Panc1 (cell line): ENCODE measurements around the gene NUTM1. TPM values are rescaled to one million over a fixed set of nuclear protein-coding genes. Genes with fewer than 3 reads are reported as not detected.

Source experiments
- ATAC-seq: fragments of 200-7000 bp; cut with Tn5 transposase; 2 replicates; pipeline ENCODE4 v1.9.1; 2020; ENCODE audit warnings: mild to moderate bottlenecking, moderate library complexity
- BruUV-seq: library from RNA; stranded (reverse); fragments of 400-500 nt; replicated peaks from 2 replicates; lab custom pipeline; 2021; lab: Mats Ljungman, UMichigan
- CTCF ChIA-PET: fragments of 300-600 bp; sonication (Branson Sonifier 250); formaldehyde crosslinking; loops from one replicate; lab custom pipeline; 2022; ENCODE audit warnings: antibody characterized with exemption; lab: Charles Lee
- POLR2A ChIA-PET: fragments of 300-600 bp; sonication (Branson Sonifier 250); formaldehyde crosslinking; loops from one replicate; lab custom pipeline; 2022; ENCODE audit warnings: antibody characterized with exemption; lab: Charles Lee
- DNase-seq: peaks from one replicate; pipeline ENCODE4 v3.0.0-alpha.2; 2010; ENCODE audit warnings: low read depth, low spot score
- H3K27ac ChIP-seq: 2 replicates; pipeline ENCODE4 v1.5.1; 2011; ENCODE audit warnings: mild to moderate bottlenecking, low read length, inconsistent platforms
- H3K27me3 ChIP-seq: fragments of 200-500 bp; sonication (Bioruptor generic); 2 replicates; pipeline ENCODE4 v1.6.0; 2014; ENCODE audit warnings: low read length, inconsistent platforms; ENCODE audit not compliant: control insufficient read depth, insufficient read depth
- H3K36me3 ChIP-seq: fragments of 200-500 bp; sonication (Bioruptor generic); 2 replicates; pipeline ENCODE4 v1.5.1; 2014; ENCODE audit warnings: inconsistent platforms, mild to moderate bottlenecking, low read length, moderate library complexity; ENCODE audit not compliant: control insufficient read depth, insufficient read depth
- H3K4me1 ChIP-seq: 2 replicates; pipeline ENCODE4 v1.5.1; 2011; ENCODE audit warnings: inconsistent platforms, mild to moderate bottlenecking, low read length, moderate library complexity; ENCODE audit not compliant: control insufficient read depth, insufficient read depth
- H3K4me3 ChIP-seq, 2 experiments: 2 replicates each; pipeline ENCODE4 v1.5.1; 2011 to 2012; ENCODE audit warnings: low read depth in 2 of 2, low read length in 2 of 2, mild to moderate bottlenecking in 2 of 2, inconsistent platforms in 1 of 2, moderate library complexity in 1 of 2
- H3K9me3 ChIP-seq: fragments of 200-500 bp; sonication (Bioruptor generic); 2 replicates; pipeline ENCODE4 v1.5.1; 2014; ENCODE audit warnings: low read depth, mild to moderate bottlenecking, inconsistent platforms, low read length, moderate library complexity; ENCODE audit not compliant: control insufficient read depth, insufficient read depth
- CTCF ChIP-seq: fragments of 450-650 bp; IDR thresholded peaks from 2 replicates; pipeline ENCODE4 v1.5.1; 2017; ENCODE audit warnings: mild to moderate bottlenecking
- POLR2AphosphoS5 ChIP-seq: IDR thresholded peaks from 2 replicates; pipeline ENCODE4 v1.6.1; 2012; ENCODE audit warnings: mild to moderate bottlenecking, low read depth, low read length, moderate library complexity
- SIN3A ChIP-seq: IDR thresholded peaks from 2 replicates; pipeline ENCODE4 v1.6.1; 2012; ENCODE audit warnings: low read depth, mild to moderate bottlenecking, low read length, moderate library complexity, borderline replicate concordance; ENCODE audit not compliant: insufficient read depth
- TCF7L2 ChIP-seq: IDR thresholded peaks from 2 replicates; pipeline ENCODE4 v1.6.1; 2011; ENCODE audit warnings: mild to moderate bottlenecking, low read depth, low read length, inconsistent platforms
- in situ Hi-C: cut with HindIII; loops from 2 replicates; pipeline ENCODE4 v1.10.0; 2016; ENCODE audit warnings: low sequenced_read_pairs, low pct_unique_long_range_greater_than_20kb
- intact Hi-C: fragments of 100-400 bp; cut with micrococcal nuclease; formaldehyde crosslinking; loops from one replicate; pipeline ENCODE4 v1.10.0; 2022; ENCODE audit not compliant: unreplicated experiment
- total RNA-seq: library from RNA; stranded (reverse); gene quantifications from one replicate; pipeline ENCODE4 v1.2.1, GENCODE V29; 2021; ENCODE audit not compliant: unreplicated experiment
- TF ChIP-seq, protein P1 (sequence below), 2 experiments: IDR thresholded peaks; 2 replicates each; pipeline ENCODE4 v1.6.1; 2011 to 2012; ENCODE audit warnings: low read depth in 2 of 2, control low read depth in 1 of 2, low read length in 1 of 2, mild to moderate bottlenecking in 1 of 2, moderate library complexity in 1 of 2; ENCODE audit not compliant: insufficient read depth in 1 of 2

NUTM1 gene
- total RNA-seq, 1 experiment from 2014 or later: 0.05 TPM

- Histone ChIP-seq H3K4me3 (peak within 1 kb of the TSS; percentile 67 to 85), H3K27ac (peak within 1 kb of the TSS; percentile 88), H3K36me3 (peaks cover 10% of the 10 kb centered on the region), H3K27me3 (no peaks in the 10 kb centered on the region), H3K4me1 (peaks cover 41% of the 10 kb centered on the region), H3K9me3 (no peaks in the 10 kb centered on the region)
- CTCF ChIA-PET: interaction anchor here (0.6 to 1.2 kb wide), 2 partner anchors 30 to 53 kb away, joined by 5 to 6 read pairs; partner anchors contain the start of gene LPCAT4
- ATAC-seq (peak; percentile 97), DNase-seq (peak; percentile 81)
- POLR2A ChIA-PET: interaction anchor here (0.6 to 1.0 kb wide), 3 partner anchors 12 to 114 kb away, joined by 3 read pairs; no protein-coding TSS in a partner anchor
- BruUV-seq: no TSS peak
- TF ChIP-seq, protein P1, sequence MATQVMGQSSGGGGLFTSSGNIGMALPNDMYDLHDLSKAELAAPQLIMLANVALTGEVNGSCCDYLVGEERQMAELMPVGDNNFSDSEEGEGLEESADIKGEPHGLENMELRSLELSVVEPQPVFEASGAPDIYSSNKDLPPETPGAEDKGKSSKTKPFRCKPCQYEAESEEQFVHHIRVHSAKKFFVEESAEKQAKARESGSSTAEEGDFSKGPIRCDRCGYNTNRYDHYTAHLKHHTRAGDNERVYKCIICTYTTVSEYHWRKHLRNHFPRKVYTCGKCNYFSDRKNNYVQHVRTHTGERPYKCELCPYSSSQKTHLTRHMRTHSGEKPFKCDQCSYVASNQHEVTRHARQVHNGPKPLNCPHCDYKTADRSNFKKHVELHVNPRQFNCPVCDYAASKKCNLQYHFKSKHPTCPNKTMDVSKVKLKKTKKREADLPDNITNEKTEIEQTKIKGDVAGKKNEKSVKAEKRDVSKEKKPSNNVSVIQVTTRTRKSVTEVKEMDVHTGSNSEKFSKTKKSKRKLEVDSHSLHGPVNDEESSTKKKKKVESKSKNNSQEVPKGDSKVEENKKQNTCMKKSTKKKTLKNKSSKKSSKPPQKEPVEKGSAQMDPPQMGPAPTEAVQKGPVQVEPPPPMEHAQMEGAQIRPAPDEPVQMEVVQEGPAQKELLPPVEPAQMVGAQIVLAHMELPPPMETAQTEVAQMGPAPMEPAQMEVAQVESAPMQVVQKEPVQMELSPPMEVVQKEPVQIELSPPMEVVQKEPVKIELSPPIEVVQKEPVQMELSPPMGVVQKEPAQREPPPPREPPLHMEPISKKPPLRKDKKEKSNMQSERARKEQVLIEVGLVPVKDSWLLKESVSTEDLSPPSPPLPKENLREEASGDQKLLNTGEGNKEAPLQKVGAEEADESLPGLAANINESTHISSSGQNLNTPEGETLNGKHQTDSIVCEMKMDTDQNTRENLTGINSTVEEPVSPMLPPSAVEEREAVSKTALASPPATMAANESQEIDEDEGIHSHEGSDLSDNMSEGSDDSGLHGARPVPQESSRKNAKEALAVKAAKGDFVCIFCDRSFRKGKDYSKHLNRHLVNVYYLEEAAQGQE (IDR thresholded peaks at IDR 0.05; ENCODE audit: insufficient read depth in 1 of 2, low read depth in 2 of 2, low read length in 1 of 2): no peak
- TF ChIP-seq POLR2AphosphoS5: peak; percentile 77
- TF ChIP-seq SIN3A: peak; percentile 81; the same call in 1 of the 2 replicates
- peak; percentile 10; the same call in 1 of the 2 replicates for TF ChIP-seq TCF7L2
- no peak for TF ChIP-seq CTCF
- intact Hi-C loops (no loop called here), in situ Hi-C loops (no loop called here)
Measured at GRCh38 chr15:34337557-34338306, 5.4 kb upstream of the NUTM1 start, which contains the start of gene SLC12A6. TSS of gene SLC12A6 (minus strand) at chr15:34337781. CDS start at chr15:34336680, 1,101 bp downstream.

GRCh38 chr15:34338347-34338746, 4.8 kb upstream of the NUTM1 start:
- no peak for DNase-seq
- peak overlapping the region; percentile 88 for H3K27ac ChIP-seq
- H3K4me1 ChIP-seq: peaks cover 42% of the 10 kb centered on the region
- BruUV-seq: no TSS peak
- intact Hi-C loops (no loop called here), in situ Hi-C loops (no loop called here)
- H3K4me3 ChIP-seq: peak overlapping the region; percentile 67 to 85
- H3K9me3 ChIP-seq: no peaks in the 10 kb centered on the region
- TF ChIP-seq CTCF (no peak), POLR2AphosphoS5 (no peak), SIN3A (no peak), TCF7L2 (no peak)
- TF ChIP-seq, protein P1 (IDR thresholded peaks at IDR 0.05; ENCODE audit: insufficient read depth in 1 of 2, low read depth in 2 of 2, low read length in 1 of 2): no peak
- CTCF ChIA-PET: interaction anchor here (1.2 kb wide), 1 partner anchor 29 kb away, joined by 6 read pairs; the partner anchor contains the start of gene LPCAT4
- no peaks in the 10 kb centered on the region for H3K27me3 ChIP-seq
- H3K36me3 ChIP-seq: peaks cover 10% of the 10 kb centered on the region
- peak; percentile 6 for ATAC-seq
- POLR2A ChIA-PET: interaction anchor here (0.6 to 1.0 kb wide), 3 partner anchors 13 to 20 kb away, joined by 3 to 5 read pairs (median 3); no protein-coding TSS in a partner anchor
